ENCODE data around the gene PNPLA8.
"Not testable (repeated sequence)": the region's sequence is repeated elsewhere in the genome, so short reads cannot be mapped to it uniquely, and the experiment has no call there.

DNA sequence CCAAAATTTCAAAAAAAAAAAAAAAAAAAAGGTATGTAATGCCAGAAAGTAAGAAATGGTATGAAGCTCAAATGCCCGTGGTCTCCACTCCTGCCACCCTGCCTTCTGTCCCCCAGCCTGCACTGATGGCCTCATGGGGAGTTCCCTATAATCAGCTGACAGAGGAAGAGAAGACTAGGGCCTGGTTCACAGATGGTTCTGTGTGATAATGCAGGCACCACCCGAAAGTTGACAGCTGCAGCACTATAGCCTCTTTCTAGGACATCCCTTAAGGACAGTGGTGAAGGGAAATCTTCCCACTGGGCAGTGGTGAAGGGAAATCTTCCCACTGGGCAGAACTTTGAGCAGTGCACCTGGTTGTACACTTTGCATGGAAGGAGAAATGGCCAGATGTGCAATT is 12.3 kb upstream of the PNPLA8 start:
- TF ChIP-seq, protein P1, sequence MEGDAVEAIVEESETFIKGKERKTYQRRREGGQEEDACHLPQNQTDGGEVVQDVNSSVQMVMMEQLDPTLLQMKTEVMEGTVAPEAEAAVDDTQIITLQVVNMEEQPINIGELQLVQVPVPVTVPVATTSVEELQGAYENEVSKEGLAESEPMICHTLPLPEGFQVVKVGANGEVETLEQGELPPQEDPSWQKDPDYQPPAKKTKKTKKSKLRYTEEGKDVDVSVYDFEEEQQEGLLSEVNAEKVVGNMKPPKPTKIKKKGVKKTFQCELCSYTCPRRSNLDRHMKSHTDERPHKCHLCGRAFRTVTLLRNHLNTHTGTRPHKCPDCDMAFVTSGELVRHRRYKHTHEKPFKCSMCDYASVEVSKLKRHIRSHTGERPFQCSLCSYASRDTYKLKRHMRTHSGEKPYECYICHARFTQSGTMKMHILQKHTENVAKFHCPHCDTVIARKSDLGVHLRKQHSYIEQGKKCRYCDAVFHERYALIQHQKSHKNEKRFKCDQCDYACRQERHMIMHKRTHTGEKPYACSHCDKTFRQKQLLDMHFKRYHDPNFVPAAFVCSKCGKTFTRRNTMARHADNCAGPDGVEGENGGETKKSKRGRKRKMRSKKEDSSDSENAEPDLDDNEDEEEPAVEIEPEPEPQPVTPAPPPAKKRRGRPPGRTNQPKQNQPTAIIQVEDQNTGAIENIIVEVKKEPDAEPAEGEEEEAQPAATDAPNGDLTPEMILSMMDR (conservative IDR thresholded peaks at IDR 0.05; ENCODE audit: low read length) = not testable (repeated sequence)
- TF ChIP-seq EZH2phosphoT487 (IDR thresholded peaks at IDR 0.05; ENCODE audit: borderline replicate concordance) = not testable (repeated sequence)

Data from Loucy (cell line).